HEK293 (cell line): ENCODE data around the gene BPNT1.

Source experiments
- HIC1 ChIP-seq: fragments of 450-650 bp; formaldehyde crosslinking; IDR thresholded peaks from 2 replicates; pipeline ENCODE4 v1.5.1; 2016; ENCODE audit warnings: missing biosample characterization, missing genetic modification characterization
- HOXD13 ChIP-seq: sonication (generic); formaldehyde crosslinking; IDR thresholded peaks from 2 replicates; pipeline ENCODE4 v1.8.0; 2022; ENCODE audit warnings: missing genetic modification reagents, borderline replicate concordance
- KLF7 ChIP-seq: fragments of 450-650 bp; formaldehyde crosslinking; IDR thresholded peaks from 2 replicates; pipeline ENCODE4 v1.5.1; 2016; ENCODE audit warnings: missing biosample characterization, missing genetic modification characterization, borderline replicate concordance
- KLF8 ChIP-seq: fragments of 450-650 bp; formaldehyde crosslinking; IDR thresholded peaks from 2 replicates; pipeline ENCODE4 v1.5.1; 2016; ENCODE audit warnings: missing biosample characterization, missing genetic modification characterization
- ZNF148 ChIP-seq: fragments of 450-650 bp; formaldehyde crosslinking; IDR thresholded peaks from 2 replicates; pipeline ENCODE4 v1.5.0; 2017; ENCODE audit warnings: missing biosample characterization, missing genetic modification characterization, borderline replicate concordance
- ZNF184 ChIP-seq: fragments of 450-650 bp; IDR thresholded peaks from 2 replicates; pipeline ENCODE4 v1.5.1; 2018; ENCODE audit warnings: missing biosample characterization, mild to moderate bottlenecking, missing genetic modification characterization
- ZNF23 ChIP-seq: fragments of 450-650 bp; formaldehyde crosslinking; IDR thresholded peaks from 2 replicates; pipeline ENCODE4 v1.5.1; 2016; ENCODE audit warnings: missing biosample characterization, missing genetic modification characterization, borderline replicate concordance
- ZNF292 ChIP-seq: fragments of 450-650 bp; formaldehyde crosslinking; IDR thresholded peaks from 2 replicates; pipeline ENCODE4 v1.5.1; 2016; ENCODE audit warnings: low read depth, missing biosample characterization, missing genetic modification characterization, borderline replicate concordance
- ZNF394 ChIP-seq: fragments of 450-650 bp; formaldehyde crosslinking; IDR thresholded peaks from 2 replicates; pipeline ENCODE4 v1.5.1; 2016; ENCODE audit warnings: missing biosample characterization, missing genetic modification characterization, mild to moderate bottlenecking, moderate library complexity, borderline replicate concordance
- ZNF548 ChIP-seq: fragments of 450-650 bp; formaldehyde crosslinking; IDR thresholded peaks from 2 replicates; pipeline ENCODE4 v1.5.1; 2016; ENCODE audit warnings: missing biosample characterization, missing genetic modification characterization
- ZNF600 ChIP-seq: fragments of 450-650 bp; formaldehyde crosslinking; IDR thresholded peaks from 2 replicates; pipeline ENCODE4 v1.5.1; 2016; ENCODE audit warnings: missing biosample characterization, missing genetic modification characterization
- ZNF624 ChIP-seq: fragments of 450-650 bp; formaldehyde crosslinking; IDR thresholded peaks from 2 replicates; pipeline ENCODE4 v1.5.1; 2017; ENCODE audit warnings: missing biosample characterization, missing genetic modification characterization
- TF ChIP-seq, protein P1 (sequence below): fragments of 450-650 bp; formaldehyde crosslinking; IDR thresholded peaks from 2 replicates; pipeline ENCODE4 v1.5.1; 2016; ENCODE audit warnings: missing biosample characterization, missing genetic modification characterization
- TF ChIP-seq, protein P2 (sequence below): fragments of 450-650 bp; formaldehyde crosslinking; IDR thresholded peaks from 2 replicates; pipeline ENCODE4 v1.5.1; 2016; ENCODE audit warnings: missing biosample characterization, missing genetic modification characterization
- TF ChIP-seq, protein P3 (sequence below): fragments of 450-650 bp; formaldehyde crosslinking; IDR thresholded peaks from 2 replicates; pipeline ENCODE4 v1.5.1; 2016; ENCODE audit warnings: missing biosample characterization, missing genetic modification characterization, borderline replicate concordance

Gene BPNT1

GRCh38 chr1:220046052-220046930 lies 43.3 kb downstream of the BPNT1 start, which contains the start of gene EPRS1 (continued):
- TF ChIP-seq ZNF292 (tag by site-specific recombination) (no peak), HOXD13 (CRISPR knock-in tag) (peak; percentile 100; the same call in 1 of the 2 replicates), HIC1 (tag by site-specific recombination) (no peak), ZNF148 (no peak), ZNF624 (tag by site-specific recombination) (no peak), ZNF23 (tag by site-specific recombination) (no peak), ZNF184 (tag by site-specific recombination) (no peak), ZNF548 (no peak), KLF7 (tag by site-specific recombination) (0 out of 2 replicates have a peak, but pooled peaks have one; percentile 33), KLF8 (tag by site-specific recombination) (peak; percentile 69), ZNF394 (tag by site-specific recombination) (peak; percentile 44; the same call in 1 of the 2 replicates), ZNF600 (peak; percentile 99)
- TF ChIP-seq, protein P1, sequence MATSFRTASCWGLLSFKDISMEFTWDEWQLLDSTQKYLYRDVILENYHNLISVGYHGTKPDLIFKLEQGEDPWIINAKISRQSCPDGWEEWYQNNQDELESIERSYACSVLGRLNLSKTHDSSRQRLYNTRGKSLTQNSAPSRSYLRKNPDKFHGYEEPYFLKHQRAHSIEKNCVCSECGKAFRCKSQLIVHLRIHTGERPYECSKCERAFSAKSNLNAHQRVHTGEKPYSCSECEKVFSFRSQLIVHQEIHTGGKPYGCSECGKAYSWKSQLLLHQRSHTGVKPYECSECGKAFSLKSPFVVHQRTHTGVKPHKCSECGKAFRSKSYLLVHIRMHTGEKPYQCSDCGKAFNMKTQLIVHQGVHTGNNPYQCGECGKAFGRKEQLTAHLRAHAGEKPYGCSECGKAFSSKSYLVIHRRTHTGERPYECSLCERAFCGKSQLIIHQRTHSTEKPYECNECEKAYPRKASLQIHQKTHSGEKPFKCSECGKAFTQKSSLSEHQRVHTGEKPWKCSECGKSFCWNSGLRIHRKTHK (tag by site-specific recombination), result no peak
- TF ChIP-seq, protein P2, sequence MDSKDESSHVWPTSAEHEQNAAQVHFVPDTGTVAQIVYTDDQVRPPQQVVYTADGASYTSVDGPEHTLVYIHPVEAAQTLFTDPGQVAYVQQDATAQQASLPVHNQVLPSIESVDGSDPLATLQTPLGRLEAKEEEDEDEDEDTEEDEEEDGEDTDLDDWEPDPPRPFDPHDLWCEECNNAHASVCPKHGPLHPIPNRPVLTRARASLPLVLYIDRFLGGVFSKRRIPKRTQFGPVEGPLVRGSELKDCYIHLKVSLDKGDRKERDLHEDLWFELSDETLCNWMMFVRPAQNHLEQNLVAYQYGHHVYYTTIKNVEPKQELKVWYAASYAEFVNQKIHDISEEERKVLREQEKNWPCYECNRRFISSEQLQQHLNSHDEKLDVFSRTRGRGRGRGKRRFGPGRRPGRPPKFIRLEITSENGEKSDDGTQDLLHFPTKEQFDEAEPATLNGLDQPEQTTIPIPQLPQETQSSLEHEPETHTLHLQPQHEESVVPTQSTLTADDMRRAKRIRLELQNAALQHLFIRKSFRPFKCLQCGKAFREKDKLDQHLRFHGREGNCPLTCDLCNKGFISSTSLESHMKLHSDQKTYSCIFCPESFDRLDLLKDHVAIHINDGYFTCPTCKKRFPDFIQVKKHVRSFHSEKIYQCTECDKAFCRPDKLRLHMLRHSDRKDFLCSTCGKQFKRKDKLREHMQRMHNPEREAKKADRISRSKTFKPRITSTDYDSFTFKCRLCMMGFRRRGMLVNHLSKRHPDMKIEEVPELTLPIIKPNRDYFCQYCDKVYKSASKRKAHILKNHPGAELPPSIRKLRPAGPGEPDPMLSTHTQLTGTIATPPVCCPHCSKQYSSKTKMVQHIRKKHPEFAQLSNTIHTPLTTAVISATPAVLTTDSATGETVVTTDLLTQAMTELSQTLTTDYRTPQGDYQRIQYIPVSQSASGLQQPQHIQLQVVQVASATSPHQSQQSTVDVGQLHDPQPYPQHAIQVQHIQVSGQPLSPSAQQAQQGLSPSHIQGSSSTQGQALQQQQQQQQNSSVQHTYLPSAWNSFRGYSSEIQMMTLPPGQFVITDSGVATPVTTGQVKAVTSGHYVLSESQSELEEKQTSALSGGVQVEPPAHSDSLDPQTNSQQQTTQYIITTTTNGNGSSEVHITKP (tag by site-specific recombination), result peak; percentile 95
- TF ChIP-seq, protein P3, sequence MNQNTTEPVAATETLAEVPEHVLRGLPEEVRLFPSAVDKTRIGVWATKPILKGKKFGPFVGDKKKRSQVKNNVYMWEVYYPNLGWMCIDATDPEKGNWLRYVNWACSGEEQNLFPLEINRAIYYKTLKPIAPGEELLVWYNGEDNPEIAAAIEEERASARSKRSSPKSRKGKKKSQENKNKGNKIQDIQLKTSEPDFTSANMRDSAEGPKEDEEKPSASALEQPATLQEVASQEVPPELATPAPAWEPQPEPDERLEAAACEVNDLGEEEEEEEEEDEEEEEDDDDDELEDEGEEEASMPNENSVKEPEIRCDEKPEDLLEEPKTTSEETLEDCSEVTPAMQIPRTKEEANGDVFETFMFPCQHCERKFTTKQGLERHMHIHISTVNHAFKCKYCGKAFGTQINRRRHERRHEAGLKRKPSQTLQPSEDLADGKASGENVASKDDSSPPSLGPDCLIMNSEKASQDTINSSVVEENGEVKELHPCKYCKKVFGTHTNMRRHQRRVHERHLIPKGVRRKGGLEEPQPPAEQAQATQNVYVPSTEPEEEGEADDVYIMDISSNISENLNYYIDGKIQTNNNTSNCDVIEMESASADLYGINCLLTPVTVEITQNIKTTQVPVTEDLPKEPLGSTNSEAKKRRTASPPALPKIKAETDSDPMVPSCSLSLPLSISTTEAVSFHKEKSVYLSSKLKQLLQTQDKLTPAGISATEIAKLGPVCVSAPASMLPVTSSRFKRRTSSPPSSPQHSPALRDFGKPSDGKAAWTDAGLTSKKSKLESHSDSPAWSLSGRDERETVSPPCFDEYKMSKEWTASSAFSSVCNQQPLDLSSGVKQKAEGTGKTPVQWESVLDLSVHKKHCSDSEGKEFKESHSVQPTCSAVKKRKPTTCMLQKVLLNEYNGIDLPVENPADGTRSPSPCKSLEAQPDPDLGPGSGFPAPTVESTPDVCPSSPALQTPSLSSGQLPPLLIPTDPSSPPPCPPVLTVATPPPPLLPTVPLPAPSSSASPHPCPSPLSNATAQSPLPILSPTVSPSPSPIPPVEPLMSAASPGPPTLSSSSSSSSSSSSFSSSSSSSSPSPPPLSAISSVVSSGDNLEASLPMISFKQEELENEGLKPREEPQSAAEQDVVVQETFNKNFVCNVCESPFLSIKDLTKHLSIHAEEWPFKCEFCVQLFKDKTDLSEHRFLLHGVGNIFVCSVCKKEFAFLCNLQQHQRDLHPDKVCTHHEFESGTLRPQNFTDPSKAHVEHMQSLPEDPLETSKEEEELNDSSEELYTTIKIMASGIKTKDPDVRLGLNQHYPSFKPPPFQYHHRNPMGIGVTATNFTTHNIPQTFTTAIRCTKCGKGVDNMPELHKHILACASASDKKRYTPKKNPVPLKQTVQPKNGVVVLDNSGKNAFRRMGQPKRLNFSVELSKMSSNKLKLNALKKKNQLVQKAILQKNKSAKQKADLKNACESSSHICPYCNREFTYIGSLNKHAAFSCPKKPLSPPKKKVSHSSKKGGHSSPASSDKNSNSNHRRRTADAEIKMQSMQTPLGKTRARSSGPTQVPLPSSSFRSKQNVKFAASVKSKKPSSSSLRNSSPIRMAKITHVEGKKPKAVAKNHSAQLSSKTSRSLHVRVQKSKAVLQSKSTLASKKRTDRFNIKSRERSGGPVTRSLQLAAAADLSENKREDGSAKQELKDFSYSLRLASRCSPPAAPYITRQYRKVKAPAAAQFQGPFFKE, result no peak
